HG02981 (cell line): Measurements from ENCODE around the gene UGT1A6.
"Not testable (repeated sequence)": the region's sequence is repeated elsewhere in the genome, so short reads cannot be mapped to it uniquely, and the experiment has no call there.

Experiments
- ATAC-seq: cut with Tn5 transposase; IDR thresholded peaks from one replicate; pipeline ENCODE4 v1.9.1; 2021; ENCODE audit warnings: mild to moderate bottlenecking, moderate library complexity; ENCODE audit not compliant: unreplicated experiment

The UGT1A6 gene

GRCh38 chr2:233684640-233685039 lies 8.1 kb upstream of the UGT1A6 start:
- no peak for ATAC-seq

DNA sequence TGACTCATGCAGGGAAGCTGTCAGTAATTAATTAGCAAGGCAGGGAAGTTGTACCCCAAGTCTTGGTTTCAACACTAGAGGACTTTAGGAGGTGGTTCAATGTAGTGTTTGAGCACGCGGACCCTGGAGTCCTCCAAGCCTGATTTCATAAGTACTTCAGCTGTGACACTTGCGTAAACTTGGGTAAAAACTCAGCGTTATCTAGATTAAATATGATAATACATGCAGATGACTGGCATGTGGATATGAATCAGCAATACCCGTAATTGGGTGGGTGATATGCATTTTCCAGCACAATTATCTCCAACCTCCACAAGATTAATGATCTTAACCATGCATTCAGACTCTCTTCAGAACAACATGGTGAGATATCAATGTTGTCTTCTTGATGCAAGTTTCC lies 5.8 kb upstream of the UGT1A6 start:
- ATAC-seq: no peak

DNA sequence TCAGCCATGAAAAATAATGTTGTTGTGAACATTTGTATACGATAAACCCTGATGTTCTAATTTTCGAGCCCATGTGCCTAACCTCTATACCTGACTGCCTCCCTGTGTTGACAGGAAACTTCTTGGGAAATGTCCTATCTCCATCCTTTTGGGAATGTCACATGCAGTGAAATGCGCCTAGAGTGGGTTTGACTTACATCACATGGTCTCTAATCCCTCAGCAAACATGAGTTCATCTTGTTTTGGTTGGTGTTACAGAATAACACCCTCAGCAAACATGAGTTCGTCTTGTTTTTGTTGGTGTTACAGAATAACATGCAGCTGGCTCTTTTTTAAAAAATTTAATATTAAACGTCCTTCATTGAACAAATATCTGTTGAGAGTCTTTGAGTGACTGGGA lies 4.3 kb upstream of the UGT1A6 start:
- no peak for ATAC-seq

- no peak for ATAC-seq
These were observed 3.7 kb upstream of the UGT1A6 start for GRCh38 chr2:233689031-233689430.

DNA sequence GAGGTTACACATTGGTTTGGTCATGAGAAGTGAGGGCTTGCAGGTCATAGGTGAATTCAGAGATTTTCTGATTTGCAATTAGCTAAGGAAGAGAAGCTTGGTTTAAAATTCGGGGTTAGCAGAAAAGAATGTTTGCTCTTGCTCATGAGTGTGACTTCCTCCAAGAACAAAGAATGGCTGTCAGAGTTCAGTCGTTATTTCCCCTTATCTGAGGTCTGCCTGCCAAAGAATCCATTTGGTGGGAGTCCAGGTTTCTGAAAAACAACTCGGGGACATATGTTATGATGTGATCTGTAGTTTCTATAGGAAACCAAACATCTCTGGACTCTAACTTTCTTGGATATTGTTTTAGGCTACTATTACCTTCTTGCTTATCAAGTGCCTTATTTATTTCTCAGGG lies 3.2 kb upstream of the UGT1A6 start:
- ATAC-seq: no peak

DNA sequence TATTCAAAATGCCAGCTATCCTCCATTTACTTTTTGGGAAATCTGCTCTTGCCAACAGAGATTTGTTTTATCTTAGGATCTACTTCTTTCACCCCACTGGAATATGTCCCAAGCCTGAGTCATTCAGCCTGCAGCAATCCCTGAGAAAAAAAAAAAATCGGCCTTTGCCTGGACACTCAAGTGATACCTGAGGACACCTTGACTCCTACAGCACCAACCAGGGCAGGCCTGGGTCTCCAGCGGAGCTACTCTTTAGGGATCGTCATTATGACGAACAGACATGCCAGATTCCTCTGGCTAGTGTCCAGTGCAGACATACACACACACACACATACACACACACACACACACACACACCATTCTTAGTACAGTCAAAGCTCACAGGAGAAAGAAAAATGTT lies 2.2 kb upstream of the UGT1A6 start:
- ATAC-seq: no peak

DNA sequence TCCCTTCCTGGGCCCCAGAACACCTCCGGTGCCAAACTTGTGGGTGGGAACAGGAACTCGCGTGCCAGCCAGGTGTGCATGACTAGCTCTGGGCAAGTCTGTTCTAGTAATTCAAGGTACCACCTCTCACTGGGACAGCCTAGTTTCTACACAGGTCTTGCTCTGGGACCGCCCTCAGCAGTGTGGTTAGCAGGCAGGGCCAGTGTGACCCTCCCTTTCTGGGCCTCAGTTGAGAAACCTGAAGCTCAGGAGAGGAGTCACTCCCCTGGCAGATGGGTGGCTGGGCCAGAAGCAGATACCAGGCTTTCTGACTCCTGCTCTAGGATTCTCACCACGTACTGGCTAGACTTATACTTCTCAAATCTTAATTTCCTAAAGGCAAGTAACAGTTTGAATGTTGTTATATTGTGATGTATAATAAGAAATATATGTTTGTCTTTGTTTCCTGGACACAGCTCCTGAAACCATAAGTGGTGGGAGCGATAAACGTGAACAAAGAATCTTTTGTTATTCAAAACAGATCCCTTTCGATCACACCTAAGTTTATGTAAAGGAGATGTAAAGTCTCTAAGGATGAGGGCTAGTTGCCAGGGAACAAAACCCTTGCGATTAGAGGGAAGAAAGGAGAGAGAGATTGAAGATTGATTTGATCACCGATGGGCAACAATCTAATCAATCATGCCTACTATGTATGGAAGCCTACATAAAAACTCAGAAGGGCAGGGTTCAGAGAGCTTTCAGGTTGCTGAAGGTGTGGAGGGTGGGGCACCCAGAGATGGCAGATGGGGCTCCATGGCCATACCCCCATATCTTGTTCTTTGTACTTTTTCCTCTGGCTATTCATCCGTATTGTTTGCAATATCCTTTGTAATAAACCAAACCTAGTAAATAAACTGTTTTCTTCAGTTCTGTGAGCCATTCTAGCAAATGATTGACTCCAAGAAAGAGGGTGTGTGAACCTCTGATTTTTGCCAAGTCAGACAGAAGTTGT lies 952 bp upstream of the UGT1A6 start:
- no peak for ATAC-seq

- ATAC-seq: no peak
These were observed 1.3 kb downstream of the UGT1A6 start for GRCh38 chr2:233693963-233694362.

- no peak for ATAC-seq
These were observed 6.0 kb downstream of the UGT1A6 start for GRCh38 chr2:233698740-233699139.

DNA sequence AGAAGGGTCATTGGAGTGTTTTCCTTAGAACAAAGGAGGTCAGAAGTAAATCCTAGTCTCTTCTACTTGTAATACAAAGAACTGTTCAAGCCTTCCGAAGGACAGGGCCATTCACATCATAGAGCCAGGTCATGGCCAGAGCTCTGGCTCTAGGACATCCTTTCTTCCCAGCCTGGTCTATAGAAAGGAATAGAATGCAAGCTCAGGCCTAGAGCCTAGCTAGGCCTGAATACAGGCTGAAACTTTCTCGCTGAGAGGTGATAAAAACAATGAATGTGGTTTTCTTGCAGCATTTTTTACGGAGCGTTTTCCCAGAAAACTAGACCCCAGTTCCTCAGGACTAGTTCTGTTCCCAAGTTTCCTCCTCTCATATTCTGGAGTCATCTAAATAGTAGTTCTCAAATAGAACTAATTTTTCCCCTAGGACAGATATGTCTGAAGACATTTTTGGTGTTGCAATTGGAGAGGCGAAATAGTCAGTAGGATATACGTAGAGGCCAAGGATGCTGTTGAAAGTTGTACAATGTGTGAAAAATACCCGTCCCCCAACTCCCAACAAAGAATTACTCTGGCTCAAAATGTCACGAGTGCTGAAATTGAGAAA lies 6.8 kb downstream of the UGT1A6 start:
- no peak for ATAC-seq

DNA sequence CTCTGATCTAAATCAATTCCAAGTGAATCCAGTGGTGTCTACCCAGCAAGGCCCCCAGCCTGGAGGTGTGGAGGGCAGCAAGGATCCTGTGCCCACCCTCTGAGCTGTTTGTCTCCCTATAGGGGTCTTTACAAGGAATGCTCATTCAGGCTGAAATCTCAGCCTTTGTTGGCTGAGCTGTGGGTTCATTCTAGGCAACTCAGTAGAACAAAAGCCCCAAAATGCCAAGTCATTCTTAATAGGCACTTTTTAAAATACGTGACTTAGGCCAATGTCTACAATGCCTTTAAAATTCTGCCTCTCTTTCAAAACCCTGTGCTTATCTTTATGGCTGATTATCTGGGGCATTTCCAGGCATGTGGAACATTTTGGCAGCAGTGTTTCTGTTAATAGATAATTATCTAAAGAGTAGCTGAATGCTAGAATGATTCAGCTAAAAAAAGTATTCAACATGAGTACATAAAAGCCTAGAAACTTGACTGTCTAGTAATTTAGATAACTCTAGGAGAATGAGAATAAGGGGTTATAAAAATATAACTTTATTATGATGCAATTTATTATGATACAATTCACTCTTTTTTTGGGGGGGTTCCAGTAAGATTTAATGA lies 7.4 kb downstream of the UGT1A6 start:
- ATAC-seq: no peak

GRCh38 chr2:233700842-233701241 lies 8.2 kb downstream of the UGT1A6 start:
- not testable (repeated sequence) for ATAC-seq

GRCh38 chr2:233702238-233702637 lies 9.5 kb downstream of the UGT1A6 start:
- ATAC-seq: no peak

DNA sequence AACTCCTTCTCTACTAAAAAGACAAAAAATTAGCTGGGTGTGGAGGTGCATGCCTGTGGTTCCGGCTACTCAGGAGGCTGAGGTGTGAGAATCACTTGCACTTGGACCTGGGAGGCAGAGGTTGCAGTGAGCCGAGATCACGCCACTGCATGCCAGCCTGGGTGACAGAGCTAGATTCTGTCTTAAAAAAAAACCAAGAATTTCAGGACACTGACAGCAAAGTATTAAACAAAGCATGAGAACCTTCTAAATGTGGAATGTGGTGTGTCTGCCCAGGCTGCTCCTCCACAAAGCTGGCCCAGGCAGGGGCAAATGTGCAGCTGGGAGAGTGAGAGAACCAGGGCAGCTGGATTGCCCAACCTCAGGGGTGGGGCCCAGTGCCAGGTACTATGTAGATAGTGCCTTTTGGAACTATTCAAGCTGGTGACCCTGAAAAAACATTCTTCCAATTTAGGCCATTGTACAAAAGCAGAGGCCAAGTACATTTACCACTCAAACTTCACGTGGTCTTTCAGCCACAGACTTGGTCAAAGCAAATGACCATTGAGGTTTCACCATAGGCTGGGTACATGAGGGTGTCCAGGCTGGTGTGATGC lies 13.3 kb downstream of the UGT1A6 start:
- no peak for ATAC-seq

GRCh38 chr2:233706720-233707119 lies 14.0 kb downstream of the UGT1A6 start:
- ATAC-seq: no peak

DNA sequence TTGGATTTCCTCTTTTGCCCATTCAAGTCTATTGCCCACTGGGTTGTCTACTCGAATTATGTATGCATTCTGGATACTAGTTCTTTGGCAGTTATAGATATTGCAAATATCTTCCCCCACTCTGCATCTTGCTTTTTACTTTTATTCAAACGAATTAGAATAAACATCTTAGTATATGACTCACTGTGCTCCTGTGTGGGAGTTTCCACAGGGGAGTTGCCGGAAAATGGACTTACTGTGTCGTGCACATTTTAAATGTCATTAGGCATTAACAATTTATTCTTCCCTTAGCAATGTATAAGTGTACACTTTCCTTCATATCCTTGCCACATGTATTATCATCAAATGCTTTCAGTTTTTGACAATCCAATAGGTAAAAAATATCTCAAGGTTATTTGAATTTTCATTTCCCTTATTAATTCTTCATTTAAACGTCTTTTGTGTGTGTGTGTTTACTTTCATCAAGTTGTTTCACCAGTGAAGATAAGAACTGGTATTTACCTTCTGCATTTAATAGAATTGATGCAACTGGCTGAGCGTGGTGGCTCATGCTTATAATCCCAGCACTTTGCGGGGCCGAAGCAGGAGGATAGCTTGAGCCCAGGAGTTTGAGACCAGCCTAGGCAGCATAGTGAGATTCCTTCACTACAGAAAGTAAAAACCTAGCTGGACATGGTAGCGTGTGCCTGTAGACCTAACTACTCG lies 15.4 kb downstream of the UGT1A6 start:
- no peak for ATAC-seq

DNA sequence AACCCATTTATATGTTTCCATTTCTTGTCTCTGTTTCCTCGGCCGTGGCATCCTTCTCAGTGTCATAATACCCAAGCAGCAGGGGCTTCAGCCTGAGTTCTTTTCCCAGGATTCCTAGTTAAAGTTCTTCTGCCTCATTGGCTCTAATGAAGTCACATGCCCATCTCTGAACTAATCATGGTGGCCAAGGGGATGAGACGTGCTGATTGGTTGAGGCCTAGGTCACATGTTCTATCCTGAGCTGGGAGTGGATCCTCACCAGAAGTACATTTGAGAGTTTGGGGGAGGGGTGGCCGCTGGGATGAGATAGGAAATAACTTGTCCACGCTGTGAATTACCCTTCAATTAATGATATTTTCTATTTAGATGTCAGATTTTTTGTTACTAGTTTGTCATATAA lies 16.3 kb downstream of the UGT1A6 start:
- ATAC-seq: no peak

- ATAC-seq: no peak
These were observed 18.8 kb downstream of the UGT1A6 start for GRCh38 chr2:233711312-233712008.

DNA sequence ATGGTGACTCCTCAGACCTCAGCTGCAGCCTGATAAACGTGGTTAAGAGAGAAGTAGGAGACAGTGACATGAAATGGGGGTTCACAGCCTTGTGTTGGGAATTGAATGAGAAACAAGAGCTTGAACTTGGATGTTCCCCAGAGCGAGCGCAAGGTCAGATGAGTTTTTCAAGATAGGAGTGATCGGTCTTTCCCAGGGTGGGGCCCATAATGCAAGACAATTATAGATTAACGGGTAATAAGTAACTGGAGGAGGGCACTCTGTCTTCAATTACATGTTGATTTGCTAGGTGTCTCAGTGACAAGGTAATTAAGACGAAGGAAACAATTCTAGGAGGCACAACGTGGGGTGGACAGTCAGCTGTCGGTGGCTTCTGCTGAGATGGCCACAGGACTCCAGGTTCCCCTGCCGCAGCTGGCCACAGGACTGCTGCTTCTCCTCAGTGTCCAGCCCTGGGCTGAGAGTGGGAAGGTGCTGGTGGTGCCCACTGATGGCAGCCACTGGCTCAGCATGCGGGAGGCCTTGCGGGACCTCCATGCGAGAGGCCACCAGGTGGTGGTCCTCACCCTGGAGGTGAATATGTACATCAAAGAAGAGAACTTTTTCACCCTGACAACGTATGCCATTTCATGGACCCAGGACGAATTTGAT lies 20.0 kb downstream of the UGT1A6 start, which contains the start of gene UGT1A5:
UGT1A5 (plus strand) TSS at position 297 of the 651 bp plus-strand sequence; CDS start at position 382, 85 bp downstream.
- ATAC-seq: no peak

- no peak for ATAC-seq
These were observed 20.5 kb downstream of the UGT1A6 start for GRCh38 chr2:233713262-233713615.
